H1 (cell line): Measurements from ENCODE around the gene YRDC. TPM values are rescaled to one million over a fixed set of nuclear protein-coding genes. Genes with fewer than 3 reads are reported as not detected.
A peak's percentile ranks its signal among the peaks of the same experiment; 100 is the strongest.

Experiments
- CTCF ChIA-PET: fragments of 300-600 bp; sonication (Branson Sonifier 250); formaldehyde crosslinking; loops from one replicate; lab custom pipeline; 2021; ENCODE audit not compliant: partially characterized antibody; lab: Charles Lee
- POLR2A ChIA-PET: fragments of 300-600 bp; sonication (Branson Sonifier 250); formaldehyde crosslinking; loops from one replicate; lab custom pipeline; 2021; ENCODE audit warnings: inconsistent platforms; ENCODE audit not compliant: partially characterized antibody; lab: Charles Lee
- DNase-seq, 2 experiments: peaks; one replicate each; pipeline versions ENCODE4 v3.0.0 to v3.0.0-alpha.2; 2010 to 2022; ENCODE audit warnings: low spot score in 2 of 2, low read depth in 1 of 2, mixed read lengths in 1 of 2
- FAIRE-seq: peaks from 2 replicates; lab custom pipeline; 2011; peaks lifted over from hg19 to GRCh38; lab: Jason Lieb, UNC
- H2AFZ ChIP-seq: 2 replicates; pipeline ENCODE4 v1.8.1; 2012; ENCODE audit warnings: low read length, inconsistent platforms
- H2AK5ac ChIP-seq: 2 replicates; pipeline ENCODE4 v1.6.1; 2013; ENCODE audit warnings: low read depth, low read length
- H2BK120ac ChIP-seq: replicated peaks from 2 replicates; pipeline ENCODE3; 2013; ENCODE audit warnings: low read depth, low read length, inconsistent platforms
- H2BK12ac ChIP-seq: 2 replicates; pipeline ENCODE4 v1.6.1; 2013; ENCODE audit warnings: low read depth, low read length
- H2BK15ac ChIP-seq: 2 replicates; pipeline ENCODE4 v1.6.1; 2013; ENCODE audit warnings: low read length
- H2BK20ac ChIP-seq: 2 replicates; pipeline ENCODE4 v1.6.1; 2013; ENCODE audit warnings: low read length
- H2BK5ac ChIP-seq: 2 replicates; pipeline ENCODE4 v1.6.1; 2013; ENCODE audit warnings: low read depth, low read length
- H3K14ac ChIP-seq: 2 replicates; pipeline ENCODE4 v1.6.1; 2013; ENCODE audit warnings: inconsistent platforms; ENCODE audit not compliant: insufficient read length
- H3K18ac ChIP-seq: 2 replicates; pipeline ENCODE4 v1.6.1; 2013; ENCODE audit warnings: low read length; ENCODE audit errors: extremely low read depth
- H3K23ac ChIP-seq: 2 replicates; pipeline ENCODE4 v1.6.1; 2013; ENCODE audit warnings: inconsistent platforms; ENCODE audit not compliant: insufficient read length
- H3K23me2 ChIP-seq: 2 replicates; pipeline ENCODE4 v1.6.1; 2013; ENCODE audit warnings: low read depth, low read length
- H3K27ac ChIP-seq: 2 replicates; pipeline ENCODE4 v1.6.1; 2011; ENCODE audit warnings: low read depth, low read length, inconsistent platforms
- H3K27me3 ChIP-seq, 4 experiments: replicated peaks in 1 of 4; 1 replicate in 1 of 4; 2 replicates in 3 of 4; pipeline versions ENCODE4 v1.6.1 to v1.8.1; 2011 to 2013; ENCODE audit warnings: low read length in 3 of 4, mild to moderate bottlenecking in 3 of 4, inconsistent platforms in 2 of 4, mixed read lengths in 2 of 4, moderate library complexity in 1 of 4; ENCODE audit not compliant: control insufficient read depth in 3 of 4, insufficient read depth in 3 of 4; ENCODE audit errors: extremely low read depth in 1 of 4
- H3K36me3 ChIP-seq, 4 experiments: 2 replicates each; pipeline versions ENCODE4 v1.6.1 to v1.8.1; 2011 to 2013; ENCODE audit warnings: mild to moderate bottlenecking in 4 of 4, low read length in 3 of 4, moderate library complexity in 2 of 4, control low read depth in 1 of 4, inconsistent platforms in 1 of 4; ENCODE audit not compliant: insufficient read depth in 4 of 4, control insufficient read depth in 2 of 4
- H3K4ac ChIP-seq: replicated peaks from 2 replicates; pipeline ENCODE3; 2013; ENCODE audit warnings: low read length, low read depth, mixed read lengths, inconsistent platforms; ENCODE audit not compliant: insufficient read length
- H3K4me1 ChIP-seq, 4 experiments: replicated peaks in 1 of 4; 1 replicate in 1 of 4; 2 replicates in 3 of 4; pipeline versions ENCODE4 v1.6.1 to v1.8.1; 2011 to 2013; ENCODE audit warnings: low read length in 3 of 4, inconsistent platforms in 2 of 4, mixed read lengths in 1 of 4; ENCODE audit not compliant: insufficient read depth in 4 of 4, control insufficient read depth in 3 of 4
- H3K4me2 ChIP-seq, 2 experiments: 2 replicates each; pipeline versions ENCODE4 v1.6.1 to v1.8.1; 2011 to 2013; ENCODE audit warnings: low read depth in 2 of 2, low read length in 2 of 2, control low read depth in 1 of 2, inconsistent platforms in 1 of 2, mild to moderate bottlenecking in 1 of 2; ENCODE audit not compliant: insufficient read depth in 1 of 2
- H3K4me3 ChIP-seq, 4 experiments: fragments of 200-600, 300-600 bp in 1 of 4; sonication (generic), shearing (Covaris generic), sonication (Bioruptor Twin) in 1 of 4; 2 replicates each; pipeline versions ENCODE4 v1.5.1 to v1.8.1; 2011 to 2016; ENCODE audit warnings: low read length in 4 of 4, low read depth in 3 of 4, control low read depth in 2 of 4, inconsistent platforms in 2 of 4, mild to moderate bottlenecking in 2 of 4, mixed read lengths in 1 of 4, moderate library complexity in 1 of 4; ENCODE audit not compliant: insufficient read depth in 2 of 4; ENCODE audit errors: extremely low read depth in 1 of 4
- H3K56ac ChIP-seq: replicated peaks from 2 replicates; pipeline ENCODE3; 2013; ENCODE audit warnings: low read depth, mild to moderate bottlenecking, mixed read lengths, low read length, inconsistent platforms; ENCODE audit not compliant: insufficient read length
- H3K79me1 ChIP-seq: 2 replicates; pipeline ENCODE4 v1.6.1; 2013; ENCODE audit warnings: low read depth, low read length, control low read depth
- H3K79me2 ChIP-seq, 2 experiments: 2 replicates each; pipeline versions ENCODE4 v1.6.1 to v1.8.1; 2012 to 2013; ENCODE audit warnings: low read length in 2 of 2, mild to moderate bottlenecking in 2 of 2, inconsistent platforms in 1 of 2; ENCODE audit not compliant: insufficient read depth in 2 of 2, control insufficient read depth in 1 of 2
- H3K9ac ChIP-seq, 4 experiments: replicated peaks in 1 of 4; 1 replicate in 1 of 4; 2 replicates in 3 of 4; pipeline versions ENCODE4 v1.6.1 to v1.8.1; 2011 to 2013; ENCODE audit warnings: low read depth in 3 of 4, low read length in 3 of 4, control low read depth in 2 of 4, mild to moderate bottlenecking in 2 of 4, moderate library complexity in 2 of 4, inconsistent platforms in 1 of 4; ENCODE audit errors: extremely low read depth in 1 of 4
- H3K9me3 ChIP-seq, 2 experiments: 2 replicates each; pipeline versions ENCODE4 v1.6.1 to v1.8.1; 2012 to 2013; ENCODE audit warnings: mild to moderate bottlenecking in 2 of 2, moderate library complexity in 2 of 2, control low read depth in 1 of 2, inconsistent platforms in 1 of 2, low read depth in 1 of 2, low read length in 1 of 2, mixed read lengths in 1 of 2; ENCODE audit not compliant: insufficient read depth in 2 of 2
- H4K20me1 ChIP-seq, 2 experiments: replicated peaks in 1 of 2; 2 replicates each; pipeline versions ENCODE3 to v1.8.1; 2011 to 2013; ENCODE audit warnings: inconsistent platforms in 2 of 2, low read length in 2 of 2, mild to moderate bottlenecking in 1 of 2; ENCODE audit not compliant: insufficient read depth in 2 of 2, control insufficient read depth in 1 of 2
- H4K5ac ChIP-seq: 2 replicates; pipeline ENCODE4 v1.6.1; 2013; ENCODE audit warnings: low read length, low read depth, mixed read lengths, inconsistent platforms; ENCODE audit not compliant: insufficient read length
- H4K8ac ChIP-seq: 2 replicates; pipeline ENCODE4 v1.8.0; 2013; ENCODE audit warnings: mild to moderate bottlenecking, moderate library complexity, low read length, inconsistent platforms; ENCODE audit not compliant: insufficient read depth; ENCODE audit errors: extremely low read depth
- H4K91ac ChIP-seq: replicated peaks from 2 replicates; pipeline ENCODE3; 2013; ENCODE audit warnings: low read length, mixed read lengths, inconsistent platforms; ENCODE audit not compliant: insufficient read length
- CREB1 ChIP-seq: IDR thresholded peaks from 2 replicates; pipeline ENCODE4 v1.6.1; 2012; ENCODE audit warnings: inconsistent platforms
- RAD21 ChIP-seq, 2 experiments: IDR thresholded peaks in 1 of 2; conservative IDR thresholded peaks in 1 of 2; 2 replicates each; pipeline ENCODE4 v1.6.1; 2011; ENCODE audit warnings: low read depth in 2 of 2, low read length in 2 of 2, improper control_type of control experiment in 1 of 2, inconsistent platforms in 1 of 2, mild to moderate bottlenecking in 1 of 2, moderate library complexity in 1 of 2
- TEAD4 ChIP-seq: IDR thresholded peaks from 2 replicates; pipeline ENCODE4 v1.6.1; 2012; ENCODE audit warnings: low read depth, low read length, inconsistent platforms, mixed read lengths
- WGBS, 2 experiments: shearing (Covaris generic) in 1 of 2; methylation state at CpG; one replicate each; pipeline versions ENCODE4 v1.1.6 to v1.1.7; 2013 to 2015; ENCODE audit warnings: low lambda C conversion rate in 2 of 2, mixed read lengths in 2 of 2, inconsistent platforms in 1 of 2, low coverage in 1 of 2, missing lambda C conversion rate in 1 of 2; ENCODE audit not compliant: insufficient replicate concordance in 2 of 2, insufficient coverage in 1 of 2, insufficient read length in 1 of 2; ENCODE audit errors: extremely low coverage in 1 of 2, missing lambda C conversion rate in 1 of 2; 5-methylcytosine and 5-hydroxymethylcytosine counted together
- polyA plus RNA-seq, 7 experiments: library from polyadenylated mRNA; depleted of rRNA in 3 of 7; stranded (reverse) in 5 of 7; unstranded in 2 of 7; fragments of >200 nt in 5 of 7; fragments of 200-250 nt in 2 of 7; gene quantifications; 1 replicate in 5 of 7; 2 replicates in 1 of 7; 4 replicates in 1 of 7; pipeline versions ENCODE4 v1.2.1 to v1.2.3, GENCODE V29; 2011 to 2013; ENCODE audit warnings: missing spikeins in 2 of 7, mixed read lengths in 2 of 7
- total RNA-seq: library from RNA; stranded (reverse); fragmentation: NEBNext Ultra II Directional; extraction: Animal tissue kit (Norgen Biotek cat#: 25700); gene quantifications from 2 replicates; pipeline ENCODE4 v1.2.1, GENCODE V29; 2021
- TF ChIP-seq, protein P1 (sequence below), 3 experiments: IDR thresholded peaks; 1 replicate in 2 of 3; 2 replicates in 1 of 3; pipeline versions ENCODE4 v1.5.1 to v1.6.1; 2011; ENCODE audit warnings: low read length in 3 of 3, mild to moderate bottlenecking in 3 of 3, inconsistent platforms in 2 of 3, low read depth in 1 of 3, moderate library complexity in 1 of 3; ENCODE audit not compliant: insufficient read depth in 1 of 3; ENCODE audit errors: control extremely low read depth in 1 of 3

YRDC gene
- total and polyA plus RNA-seq, 2 of the 8 experiments (the other 6 are each of a cell fraction or from before 2014, with no cell fraction given) = 21.1 to 21.6 TPM

DNA sequence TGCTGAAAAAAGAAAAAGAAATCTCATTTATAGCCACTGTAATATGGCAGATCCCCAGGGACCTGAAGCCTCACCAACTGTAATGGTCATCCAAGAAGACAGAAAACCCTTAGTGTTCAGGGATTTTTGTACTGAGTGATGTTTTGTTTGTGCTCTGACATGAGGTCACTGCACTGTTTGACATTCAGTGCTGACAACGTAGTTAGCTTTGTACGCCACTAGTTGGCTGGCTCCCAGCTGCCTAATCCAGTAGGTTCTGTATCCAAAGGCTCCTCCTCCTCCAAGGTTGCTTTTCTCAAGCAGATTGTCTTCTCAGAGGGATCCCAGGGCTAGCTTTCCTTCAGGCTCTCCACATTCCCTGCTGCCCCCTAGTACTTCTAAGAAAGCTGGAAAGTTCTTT is 9.5 kb upstream of the YRDC start:
- Histone ChIP-seq H2BK120ac (no peak overlapping the region), H3K14ac (no peak overlapping the region), H3K4me2 (no peak overlapping the region), H2AFZ (no peak overlapping the region), H2BK5ac (no peak overlapping the region), H3K4me1 (no peaks in the 10 kb centered on the region), H3K9me3 (no peaks in the 10 kb centered on the region), H2BK15ac (no peak overlapping the region), H3K18ac (no peak overlapping the region), H3K27me3 (no peaks in the 10 kb centered on the region), H2BK12ac (no peak overlapping the region), H4K20me1 (peaks cover 0 to 12% of the 10 kb centered on the region in 2 experiments), H4K91ac (no peak overlapping the region), H3K23ac (no peak overlapping the region), H3K9ac (no peak overlapping the region), H3K79me2 (no peaks in the 10 kb centered on the region; a peak in 1 of 4 replicates), H4K5ac (no peak overlapping the region), H3K23me2 (no peaks in the 10 kb centered on the region), H2BK20ac (no peak overlapping the region), H3K36me3 (peaks cover 10 to 28% (median 22%) of the 10 kb centered on the region in 4 experiments), H3K56ac (no peak overlapping the region), H3K79me1 (no peaks in the 10 kb centered on the region; the same call in 1 of the 2 replicates), H2AK5ac (no peak overlapping the region), H3K4ac (no peak overlapping the region), H3K4me3 (no peak overlapping the region), H4K8ac (no peak overlapping the region), H3K27ac (no peak overlapping the region)
- DNase-seq (no peak), FAIRE-seq (peak; percentile 60)
- WGBS, 2 experiments = 67% methylated on average over 2 of the region's 2 CpGs; no CpG with 5 or more reads in 1 of the 2 experiments
- POLR2A ChIA-PET = interaction anchor here (0.8 to 2.7 kb wide), 2 partner anchors 10 to 16 kb away, joined by 3 to 15 read pairs; partner anchors contain the start of genes C1orf122 and YRDC
- CTCF ChIA-PET = interaction anchor here (0.8 to 1.5 kb wide), 7 partner anchors 43 to 383 kb away, joined by 3 to 9 read pairs (median 3); partner anchors contain the start of genes MTF1 and SF3A3
- TF ChIP-seq TEAD4 = no peak
- peak in 1 of 2 experiments; percentile 22; a peak in 2 of 4 replicates for TF ChIP-seq RAD21 (IDR thresholded peaks at IDR 0.05 in 1 of 2, conservative IDR thresholded peaks at IDR 0.05 in 1 of 2; ENCODE audit: low read depth in 2 of 2, low read length in 2 of 2)
- TF ChIP-seq CREB1 = peak; percentile 23; the same call in 1 of the 2 replicates
- TF ChIP-seq, protein P1, sequence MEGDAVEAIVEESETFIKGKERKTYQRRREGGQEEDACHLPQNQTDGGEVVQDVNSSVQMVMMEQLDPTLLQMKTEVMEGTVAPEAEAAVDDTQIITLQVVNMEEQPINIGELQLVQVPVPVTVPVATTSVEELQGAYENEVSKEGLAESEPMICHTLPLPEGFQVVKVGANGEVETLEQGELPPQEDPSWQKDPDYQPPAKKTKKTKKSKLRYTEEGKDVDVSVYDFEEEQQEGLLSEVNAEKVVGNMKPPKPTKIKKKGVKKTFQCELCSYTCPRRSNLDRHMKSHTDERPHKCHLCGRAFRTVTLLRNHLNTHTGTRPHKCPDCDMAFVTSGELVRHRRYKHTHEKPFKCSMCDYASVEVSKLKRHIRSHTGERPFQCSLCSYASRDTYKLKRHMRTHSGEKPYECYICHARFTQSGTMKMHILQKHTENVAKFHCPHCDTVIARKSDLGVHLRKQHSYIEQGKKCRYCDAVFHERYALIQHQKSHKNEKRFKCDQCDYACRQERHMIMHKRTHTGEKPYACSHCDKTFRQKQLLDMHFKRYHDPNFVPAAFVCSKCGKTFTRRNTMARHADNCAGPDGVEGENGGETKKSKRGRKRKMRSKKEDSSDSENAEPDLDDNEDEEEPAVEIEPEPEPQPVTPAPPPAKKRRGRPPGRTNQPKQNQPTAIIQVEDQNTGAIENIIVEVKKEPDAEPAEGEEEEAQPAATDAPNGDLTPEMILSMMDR (IDR thresholded peaks at IDR 0.05; ENCODE audit: control extremely low read depth in 1 of 3, insufficient read depth in 1 of 3, low read depth in 1 of 3, low read length in 3 of 3) = peak; percentile 8 to 36 (median 23); a peak in 3 of 4 replicates
